ENCODE data around the gene LRCH4.

DNA sequence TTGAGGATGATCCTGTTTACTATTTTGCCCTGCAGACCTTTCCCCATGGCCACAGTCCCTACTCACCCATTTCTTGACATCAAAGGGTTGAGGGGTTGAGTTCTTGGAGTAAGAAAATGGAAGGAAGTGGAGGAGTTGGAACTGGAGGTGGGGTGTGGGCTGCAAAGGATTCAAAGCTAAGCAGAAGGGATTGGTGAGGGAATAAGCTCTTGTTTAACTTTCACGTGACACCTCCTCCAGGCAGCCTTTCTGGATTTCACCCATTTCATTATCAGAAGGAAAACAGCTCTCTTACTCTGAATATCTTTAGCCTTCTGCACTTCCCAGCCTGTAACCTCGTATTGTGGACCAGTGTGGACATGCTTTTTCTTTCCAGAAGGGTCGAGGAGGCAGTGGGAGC is 40.1 kb upstream of the LRCH4 start:
- TF ChIP-seq, protein P1, sequence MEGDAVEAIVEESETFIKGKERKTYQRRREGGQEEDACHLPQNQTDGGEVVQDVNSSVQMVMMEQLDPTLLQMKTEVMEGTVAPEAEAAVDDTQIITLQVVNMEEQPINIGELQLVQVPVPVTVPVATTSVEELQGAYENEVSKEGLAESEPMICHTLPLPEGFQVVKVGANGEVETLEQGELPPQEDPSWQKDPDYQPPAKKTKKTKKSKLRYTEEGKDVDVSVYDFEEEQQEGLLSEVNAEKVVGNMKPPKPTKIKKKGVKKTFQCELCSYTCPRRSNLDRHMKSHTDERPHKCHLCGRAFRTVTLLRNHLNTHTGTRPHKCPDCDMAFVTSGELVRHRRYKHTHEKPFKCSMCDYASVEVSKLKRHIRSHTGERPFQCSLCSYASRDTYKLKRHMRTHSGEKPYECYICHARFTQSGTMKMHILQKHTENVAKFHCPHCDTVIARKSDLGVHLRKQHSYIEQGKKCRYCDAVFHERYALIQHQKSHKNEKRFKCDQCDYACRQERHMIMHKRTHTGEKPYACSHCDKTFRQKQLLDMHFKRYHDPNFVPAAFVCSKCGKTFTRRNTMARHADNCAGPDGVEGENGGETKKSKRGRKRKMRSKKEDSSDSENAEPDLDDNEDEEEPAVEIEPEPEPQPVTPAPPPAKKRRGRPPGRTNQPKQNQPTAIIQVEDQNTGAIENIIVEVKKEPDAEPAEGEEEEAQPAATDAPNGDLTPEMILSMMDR (IDR thresholded peaks at IDR 0.05), result no peak
- TF ChIP-seq RFX5 (IDR thresholded peaks at IDR 0.05), result no peak
- no peak for TF ChIP-seq MAZ (IDR thresholded peaks at IDR 0.05; ENCODE audit: borderline replicate concordance, low read depth, low read length)
- no peak for TF ChIP-seq ESRRA (IDR thresholded peaks at IDR 0.05; ENCODE audit: borderline replicate concordance, low read length)
- no peak for TF ChIP-seq TP53 (CRISPR knock-in tag; IDR thresholded peaks at IDR 0.05)
- no peak for TF ChIP-seq NR3C1 (IDR thresholded peaks at IDR 0.05)
- TF ChIP-seq EP300 (IDR thresholded peaks at IDR 0.05), result no peak
- no peak for TF ChIP-seq CBX2 (IDR thresholded peaks at IDR 0.05; ENCODE audit: borderline replicate concordance, low read depth)
- TF ChIP-seq JUN (IDR thresholded peaks at IDR 0.05), result no peak
- no peak for TF ChIP-seq POLR2AphosphoS2 (conservative IDR thresholded peaks at IDR 0.05; ENCODE audit: low read length)

Measured in A549 (cell line).